ENCODE results near the gene MAST4. TPM values are rescaled to one million over a fixed set of nuclear protein-coding genes. Genes with fewer than 3 reads are reported as not detected.

MAST4 gene
- total and polyA plus RNA-seq, 2 of the 13 experiments (the other 11 are each of a cell fraction or from before 2014, with no cell fraction given) = 3.4 to 3.7 TPM

- TF ChIP-seq ZNF142 (CRISPR knock-in tag; IDR thresholded peaks at IDR 0.05) = no peak
These were observed 279.1 kb downstream of the MAST4 start (continued) for GRCh38 chr5:66875315-66875714.

- DNase-seq (ENCODE audit: low spot score) (no peak), ATAC-seq (no peak), FAIRE-seq (no peak)
- Histone ChIP-seq H3K4me1 (ENCODE audit: insufficient read depth, low read length) (peaks cover 1% of the 10 kb centered on the region; the same call in 1 of the 2 replicates), H3K4me2 (ENCODE audit: low read depth, low read length) (no peak overlapping the region), H4K20me1 (ENCODE audit: insufficient read depth, low read length) (no peaks in the 10 kb centered on the region), H3K4me3 (replicated peaks in 1 of 3; ENCODE audit: insufficient read depth in 1 of 3, low read depth in 2 of 3, low read length in 3 of 3) (no peak overlapping the region), H2AFZ (ENCODE audit: low read length) (no peak overlapping the region), H3K79me2 (ENCODE audit: insufficient read depth, low read length) (no peaks in the 10 kb centered on the region), H3K9ac (ENCODE audit: insufficient read depth, low read depth, low read length) (no peak overlapping the region), H3K9me3 (ENCODE audit: low read length) (no peaks in the 10 kb centered on the region), H3K27me3 (ENCODE audit: control insufficient read depth in 1 of 2, insufficient read depth in 2 of 2, low read length in 2 of 2) (peaks cover 0 to 1% of the 10 kb centered on the region in 2 experiments; a peak in 1 of 5 replicates), H3K36me3 (replicated peaks in 1 of 2; ENCODE audit: control insufficient read depth in 1 of 2, insufficient read depth in 2 of 2, low read length in 2 of 2) (no peaks in the 10 kb centered on the region), H3K27ac (ENCODE audit: extremely low read length, insufficient read depth, low read length) (no peak overlapping the region)
- intact Hi-C loops (cut with micrococcal nuclease; ENCODE audit: unreplicated experiment) (no loop called here), in situ Hi-C loops (cut with HindIII; ENCODE audit: extremely low pct_ligation_motif_present, low pct_unique_long_range_greater_than_20kb) (no loop called here)
- CTCF ChIA-PET (ENCODE audit: low intra/inter-chr PET ratio, low total read pairs) = no interaction called here
- POLR2A ChIA-PET = no interaction called here
- no TSS peak for BruUV-seq (replicated peaks)
- WGBS (ENCODE audit: low lambda C conversion rate) = 46% methylated on average over 6 of the region's 6 CpGs
- TF ChIP-seq REXO4 (CRISPR knock-in tag; IDR thresholded peaks at IDR 0.05; ENCODE audit: borderline replicate concordance) (no peak), SP4 (CRISPR knock-in tag; IDR thresholded peaks at IDR 0.05) (no peak), E2F1 (CRISPR knock-in tag; IDR thresholded peaks at IDR 0.05) (no peak), ZNF737 (CRISPR knock-in tag; IDR thresholded peaks at IDR 0.05; ENCODE audit: borderline replicate concordance) (no peak), HIVEP1 (CRISPR knock-in tag; IDR thresholded peaks at IDR 0.05) (no peak), PLRG1 (conservative IDR thresholded peaks at IDR 0.05) (no peak), ZNF790 (CRISPR knock-in tag; IDR thresholded peaks at IDR 0.05; ENCODE audit: borderline replicate concordance) (no peak), GFI1 (CRISPR knock-in tag; IDR thresholded peaks at IDR 0.05; ENCODE audit: borderline replicate concordance) (no peak), ZNF850 (CRISPR knock-in tag; conservative IDR thresholded peaks at IDR 0.05) (no peak), ZSCAN31 (CRISPR knock-in tag; IDR thresholded peaks at IDR 0.05; ENCODE audit: low read depth) (no peak), ZNF138 (CRISPR knock-in tag; IDR thresholded peaks at IDR 0.05; ENCODE audit: low read depth) (no peak), BCL3 (CRISPR knock-in tag; IDR thresholded peaks at IDR 0.05) (no peak), NONO (IDR thresholded peaks at IDR 0.05) (no peak), NONO (CRISPR knock-in tag; conservative IDR thresholded peaks at IDR 0.05) (no peak), ZNF326 (CRISPR knock-in tag; IDR thresholded peaks at IDR 0.05; ENCODE audit: borderline replicate concordance) (no peak)
These were observed 280.1 kb downstream of the MAST4 start for GRCh38 chr5:66876266-66876807.

Data from HepG2 (cell line).